Uterus (tissue), 4 donors: ENCODE data around the gene C1orf21. TPM values are rescaled to one million over a fixed set of nuclear protein-coding genes. Genes with fewer than 3 reads are reported as not detected.

Experiments
- DNase-seq, 2 donors: peaks; one replicate each; pipeline ENCODE4 v3.0.0-alpha.2; 2019 to 2020
- H3K27ac ChIP-seq, 2 donors: fragments of 200-600 bp; sonication (generic); 1 replicate in 1 of 2; 2 replicates in 1 of 2; pipeline ENCODE4 v1.5.1; 2016 to 2018
- H3K27me3 ChIP-seq, 2 donors: fragments of 200-600 bp; sonication (generic); one replicate each; pipeline ENCODE4 v1.5.1; 2018 to 2019; ENCODE audit warnings: control low read depth in 1 of 2
- H3K36me3 ChIP-seq, 2 donors: fragments of 200-600 bp; sonication (generic); one replicate each; pipeline ENCODE4 v1.5.1; 2019; ENCODE audit warnings: control low read depth in 1 of 2
- H3K4me1 ChIP-seq, 2 donors: fragments of 200-600 bp; sonication (generic); one replicate each; pipeline ENCODE4 v1.5.1; 2018 to 2019; ENCODE audit warnings: control low read depth in 1 of 2
- H3K4me3 ChIP-seq, 2 donors: fragments of 200-600 bp; sonication (generic); 1 replicate in 1 of 2; 2 replicates in 1 of 2; pipeline ENCODE4 v1.5.1; 2018 to 2019; ENCODE audit warnings: mild to moderate bottlenecking in 1 of 2
- H3K9me3 ChIP-seq, 2 donors: fragments of 200-600 bp; sonication (generic); one replicate each; pipeline ENCODE4 v1.5.1; 2019; ENCODE audit warnings: control low read depth in 1 of 2
- POLR2A ChIP-seq, 2 donors: fragments of 450-650 bp; IDR thresholded peaks; one replicate each; pipeline ENCODE4 v1.6.1; 2016; ENCODE audit warnings: antibody characterized with exemption in 2 of 2, mild to moderate bottlenecking in 1 of 2, moderate library complexity in 1 of 2
- intact Hi-C: fragments of 100-400 bp; cut with DNase I; formaldehyde crosslinking; loops from one replicate; pipeline ENCODE4 v1.15.1; 2023; ENCODE audit warnings: low total_unique reads
- total RNA-seq, 4 donors: library from RNA; depleted of rRNA in 3 of 4; stranded (reverse); fragments of >200 nt in 3 of 4; gene quantifications; one replicate each; pipeline versions ENCODE4 v1.1.0 to v1.2.4, GENCODE V29; 2014 to 2023
- TF ChIP-seq, protein P1 (sequence below), 4 experiments: fragments of 200-600 bp in 2 of 4; fragments of 450-650 bp in 2 of 4; sonication (generic) in 2 of 4; IDR thresholded peaks; one replicate each; pipeline ENCODE4 v1.5.1; 2016 to 2019; ENCODE audit warnings: antibody characterized with exemption in 4 of 4, mild to moderate bottlenecking in 2 of 4, moderate library complexity in 1 of 4
- donor health status: DM: yes; HTN: yes; CAD: no.

C1orf21 gene
- total RNA-seq, 4 donors from 2014 or later, result 15.0 to 71.0 (median 44.5) TPM

DNA sequence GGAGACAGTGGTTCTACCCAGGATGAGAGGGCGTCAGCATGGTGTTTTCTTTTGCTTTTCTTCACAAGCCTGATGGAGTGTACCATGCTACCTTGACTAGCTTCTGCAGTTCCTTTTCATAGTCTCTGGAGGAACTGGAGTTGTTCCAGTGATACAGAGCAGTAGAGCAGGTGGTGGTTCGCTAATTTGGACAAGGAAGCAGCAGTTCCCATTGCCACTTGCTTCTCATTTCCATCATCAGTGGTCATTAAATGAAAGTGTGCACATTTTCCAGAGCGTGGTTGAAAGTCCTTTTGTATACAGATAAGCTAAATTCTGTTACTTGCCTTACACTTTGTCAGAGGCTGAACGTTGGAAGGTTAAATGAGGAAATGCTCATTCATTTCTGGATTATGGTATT, 182.3 kb downstream of the C1orf21 start:
- Histone ChIP-seq H3K9me3 (no peaks in the 10 kb centered on the region), H3K4me3 (no peak overlapping the region), H3K27me3 (no peaks in the 10 kb centered on the region), H3K36me3 (no peaks in the 10 kb centered on the region), H3K27ac (no peak overlapping the region), H3K4me1 (no peaks in the 10 kb centered on the region)
- TF ChIP-seq, protein P1, sequence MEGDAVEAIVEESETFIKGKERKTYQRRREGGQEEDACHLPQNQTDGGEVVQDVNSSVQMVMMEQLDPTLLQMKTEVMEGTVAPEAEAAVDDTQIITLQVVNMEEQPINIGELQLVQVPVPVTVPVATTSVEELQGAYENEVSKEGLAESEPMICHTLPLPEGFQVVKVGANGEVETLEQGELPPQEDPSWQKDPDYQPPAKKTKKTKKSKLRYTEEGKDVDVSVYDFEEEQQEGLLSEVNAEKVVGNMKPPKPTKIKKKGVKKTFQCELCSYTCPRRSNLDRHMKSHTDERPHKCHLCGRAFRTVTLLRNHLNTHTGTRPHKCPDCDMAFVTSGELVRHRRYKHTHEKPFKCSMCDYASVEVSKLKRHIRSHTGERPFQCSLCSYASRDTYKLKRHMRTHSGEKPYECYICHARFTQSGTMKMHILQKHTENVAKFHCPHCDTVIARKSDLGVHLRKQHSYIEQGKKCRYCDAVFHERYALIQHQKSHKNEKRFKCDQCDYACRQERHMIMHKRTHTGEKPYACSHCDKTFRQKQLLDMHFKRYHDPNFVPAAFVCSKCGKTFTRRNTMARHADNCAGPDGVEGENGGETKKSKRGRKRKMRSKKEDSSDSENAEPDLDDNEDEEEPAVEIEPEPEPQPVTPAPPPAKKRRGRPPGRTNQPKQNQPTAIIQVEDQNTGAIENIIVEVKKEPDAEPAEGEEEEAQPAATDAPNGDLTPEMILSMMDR (IDR thresholded peaks at IDR 0.05), result no peak
- no peak for TF ChIP-seq POLR2A (IDR thresholded peaks at IDR 0.05)
- intact Hi-C loops, result no loop called here
- DNase-seq, result no peak

DNA sequence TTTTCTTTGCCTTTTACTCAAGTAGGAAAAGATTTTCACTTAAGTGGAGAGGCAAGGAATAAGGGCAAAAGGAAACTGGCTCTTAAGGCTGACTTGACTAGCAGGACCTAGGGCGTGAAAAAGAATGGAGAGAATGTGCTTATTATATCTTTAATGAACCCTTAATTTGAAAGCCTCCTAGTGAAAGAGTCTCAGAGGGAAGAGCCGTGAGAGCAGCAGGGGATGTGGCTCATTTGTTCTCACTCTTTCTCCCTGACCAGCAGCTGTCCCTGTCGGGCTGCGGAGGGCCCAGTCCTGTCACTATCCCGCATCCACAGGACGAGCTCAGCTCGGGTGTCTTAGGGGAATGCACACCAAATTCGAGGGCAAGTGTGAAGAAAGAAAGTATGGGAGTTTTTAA, 187.8 kb downstream of the C1orf21 start:
- H3K4me1 ChIP-seq, result no peaks in the 10 kb centered on the region
- no peaks in the 10 kb centered on the region for H3K27me3 ChIP-seq
- H3K4me3 ChIP-seq, result no peak overlapping the region
- no peak for TF ChIP-seq POLR2A (IDR thresholded peaks at IDR 0.05)
- TF ChIP-seq, protein P1 (IDR thresholded peaks at IDR 0.05), result no peak
- no peaks in the 10 kb centered on the region for H3K9me3 ChIP-seq
- H3K36me3 ChIP-seq, result no peaks in the 10 kb centered on the region
- H3K27ac ChIP-seq, result no peak overlapping the region
- intact Hi-C loops, result no loop called here
- no peak for DNase-seq

DNA sequence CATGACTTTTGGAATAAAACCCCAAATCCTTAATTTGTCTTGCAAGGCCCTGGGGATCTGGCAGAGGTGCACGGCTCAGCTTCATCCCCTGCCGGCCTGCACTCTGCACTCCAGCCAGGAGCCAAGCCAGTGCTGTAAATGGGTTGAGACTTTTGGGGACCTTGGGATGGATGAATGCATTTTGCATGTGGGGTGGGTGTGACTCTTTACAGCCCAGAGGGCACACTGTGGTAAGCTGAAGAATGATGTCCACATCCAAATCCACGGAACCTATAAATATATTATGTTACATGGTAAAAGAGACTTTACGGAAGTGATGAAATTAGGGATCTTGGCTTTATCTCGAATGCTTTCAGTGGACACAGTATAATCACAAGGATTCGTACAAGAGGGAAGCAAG, 190.0 kb downstream of the C1orf21 start:
- Histone ChIP-seq H3K36me3 (no peaks in the 10 kb centered on the region), H3K4me3 (no peak overlapping the region), H3K27me3 (no peaks in the 10 kb centered on the region), H3K9me3 (no peaks in the 10 kb centered on the region), H3K27ac (peak overlapping the region; percentile 50 to 63), H3K4me1 (no peaks in the 10 kb centered on the region)
- TF ChIP-seq, protein P1 (IDR thresholded peaks at IDR 0.05), result no peak
- no peak for TF ChIP-seq POLR2A (IDR thresholded peaks at IDR 0.05)
- intact Hi-C loops, result no loop called here
- DNase-seq, result no peak

DNA sequence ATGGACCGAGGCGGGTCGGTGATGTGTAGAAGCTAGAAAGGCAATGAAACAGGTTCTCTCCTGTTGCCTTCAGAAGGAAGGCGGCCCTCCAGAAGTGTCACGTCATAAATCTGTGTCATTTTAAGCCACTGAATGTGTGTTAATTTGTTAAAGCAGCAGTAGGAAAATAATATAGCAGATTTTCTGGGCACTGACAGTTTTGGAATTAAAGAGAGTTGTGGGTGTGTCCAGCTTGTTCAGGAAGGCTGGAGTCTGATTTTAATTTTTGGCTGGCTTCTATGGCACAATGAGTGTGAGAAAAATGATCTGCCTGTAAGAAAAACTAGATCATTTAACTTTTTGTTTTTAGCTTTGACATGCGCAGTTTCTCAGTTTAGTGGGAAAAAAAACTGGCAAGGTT, 190.5 kb downstream of the C1orf21 start:
- Histone ChIP-seq H3K36me3 (no peaks in the 10 kb centered on the region), H3K4me3 (no peak overlapping the region), H3K27me3 (no peaks in the 10 kb centered on the region), H3K27ac (peak overlapping the region; percentile 50 to 63), H3K9me3 (no peaks in the 10 kb centered on the region), H3K4me1 (no peaks in the 10 kb centered on the region)
- DNase-seq, result peak in 1 of 2 donors; percentile 21
- no peak for TF ChIP-seq POLR2A (IDR thresholded peaks at IDR 0.05)
- TF ChIP-seq, protein P1 (IDR thresholded peaks at IDR 0.05), result no peak
- intact Hi-C loops, result no loop called here

DNA sequence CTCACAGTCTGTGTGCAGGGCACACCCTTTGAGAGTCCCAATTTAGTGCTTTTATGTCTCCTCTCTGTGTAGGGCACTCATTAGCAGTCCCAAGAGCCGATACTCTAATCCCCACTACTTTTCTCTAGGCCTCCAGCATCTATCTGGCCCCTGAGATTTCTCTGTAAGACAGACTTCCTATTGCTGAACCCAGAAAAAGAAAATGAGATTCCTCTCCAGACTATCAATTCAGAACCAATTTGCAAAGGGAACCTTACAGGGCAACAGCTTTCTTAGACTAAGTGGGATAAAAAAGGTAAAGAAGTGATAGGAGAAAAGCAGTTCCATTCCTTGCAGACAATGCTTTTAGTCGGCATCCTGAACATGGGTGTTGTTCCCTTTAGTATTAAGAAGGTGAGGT, 195.6 kb downstream of the C1orf21 start:
- intact Hi-C loops, result no loop called here
- TF ChIP-seq, protein P1 (IDR thresholded peaks at IDR 0.05), result no peak
- no peak for TF ChIP-seq POLR2A (IDR thresholded peaks at IDR 0.05)

More for the DNA sequence above, 195.6 kb downstream of the C1orf21 start:
- H3K36me3 ChIP-seq, result no peaks in the 10 kb centered on the region
- H3K4me3 ChIP-seq, result no peak overlapping the region
- H3K9me3 ChIP-seq, result no peaks in the 10 kb centered on the region
- no peak for DNase-seq
- no peak overlapping the region for H3K27ac ChIP-seq
- H3K4me1 ChIP-seq, result no peaks in the 10 kb centered on the region
- no peaks in the 10 kb centered on the region for H3K27me3 ChIP-seq
